ENCODE measurements around the gene EFCAB6.

DNA sequence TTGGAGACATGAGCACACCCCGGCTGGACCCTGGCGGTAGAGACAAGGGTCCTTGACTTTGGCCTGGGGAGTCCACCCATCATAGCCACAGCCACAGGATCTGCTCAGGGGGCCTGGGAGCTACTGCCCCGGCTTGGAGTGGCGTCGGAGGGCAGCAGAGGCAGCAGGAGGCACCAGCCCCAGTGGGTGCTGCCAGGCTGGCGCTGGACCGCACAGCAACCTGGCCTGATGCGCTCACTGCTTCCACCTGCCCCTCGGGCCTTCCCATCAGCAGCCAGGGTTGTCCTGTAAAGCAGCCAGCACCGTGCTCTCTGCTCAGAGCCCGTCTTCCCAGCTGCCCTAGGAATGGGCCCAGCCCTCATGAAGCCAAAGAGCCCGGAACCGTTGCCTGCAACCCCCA, 28.3 kb upstream of the EFCAB6 start:
- TF ChIP-seq TAF1 (IDR thresholded peaks at IDR 0.05; ENCODE audit: borderline replicate concordance, low read depth, low read length) (no peak), POLR2A (IDR thresholded peaks at IDR 0.05; ENCODE audit: low read depth, low read length) (no peak)
